H1 (cell line): ENCODE results near the gene SCAMP2. TPM values are rescaled to one million over a fixed set of nuclear protein-coding genes. Genes with fewer than 3 reads are reported as not detected.

Experiments
- ATF3 ChIP-seq: IDR thresholded peaks from 2 replicates; pipeline ENCODE4 v1.6.1; 2011; ENCODE audit warnings: low read depth, mild to moderate bottlenecking, low read length; ENCODE audit not compliant: insufficient read depth
- E2F6 ChIP-seq: IDR thresholded peaks from 2 replicates; pipeline ENCODE4 v1.6.1; 2012; ENCODE audit warnings: inconsistent platforms
- polyA plus RNA-seq, 7 experiments: library from polyadenylated mRNA; depleted of rRNA in 3 of 7; stranded (reverse) in 5 of 7; unstranded in 2 of 7; fragments of >200 nt in 5 of 7; fragments of 200-250 nt in 2 of 7; gene quantifications; 1 replicate in 5 of 7; 2 replicates in 1 of 7; 4 replicates in 1 of 7; pipeline versions ENCODE4 v1.2.1 to v1.2.3, GENCODE V29; 2011 to 2013; ENCODE audit warnings: missing spikeins in 2 of 7, mixed read lengths in 2 of 7
- total RNA-seq: library from RNA; stranded (reverse); fragmentation: NEBNext Ultra II Directional; extraction: Animal tissue kit (Norgen Biotek cat#: 25700); gene quantifications from 2 replicates; pipeline ENCODE4 v1.2.1, GENCODE V29; 2021

SCAMP2 gene
- total and polyA plus RNA-seq, 2 of the 8 experiments (the other 6 are each of a cell fraction or from before 2014, with no cell fraction given): 41.7 to 131 TPM

- TF ChIP-seq ATF3 (no peak), E2F6 (no peak)
Observed at GRCh38 chr15:74882528-74882927, 9.4 kb upstream of the SCAMP2 start (continued).
